NCI-H2171 (cell line): ENCODE results near the gene CTSW.

Experiments used
- DNase-seq: peaks from one replicate; lab custom pipeline; 2025; lab: John Stamatoyannopoulos, UW

Gene CTSW

DNA sequence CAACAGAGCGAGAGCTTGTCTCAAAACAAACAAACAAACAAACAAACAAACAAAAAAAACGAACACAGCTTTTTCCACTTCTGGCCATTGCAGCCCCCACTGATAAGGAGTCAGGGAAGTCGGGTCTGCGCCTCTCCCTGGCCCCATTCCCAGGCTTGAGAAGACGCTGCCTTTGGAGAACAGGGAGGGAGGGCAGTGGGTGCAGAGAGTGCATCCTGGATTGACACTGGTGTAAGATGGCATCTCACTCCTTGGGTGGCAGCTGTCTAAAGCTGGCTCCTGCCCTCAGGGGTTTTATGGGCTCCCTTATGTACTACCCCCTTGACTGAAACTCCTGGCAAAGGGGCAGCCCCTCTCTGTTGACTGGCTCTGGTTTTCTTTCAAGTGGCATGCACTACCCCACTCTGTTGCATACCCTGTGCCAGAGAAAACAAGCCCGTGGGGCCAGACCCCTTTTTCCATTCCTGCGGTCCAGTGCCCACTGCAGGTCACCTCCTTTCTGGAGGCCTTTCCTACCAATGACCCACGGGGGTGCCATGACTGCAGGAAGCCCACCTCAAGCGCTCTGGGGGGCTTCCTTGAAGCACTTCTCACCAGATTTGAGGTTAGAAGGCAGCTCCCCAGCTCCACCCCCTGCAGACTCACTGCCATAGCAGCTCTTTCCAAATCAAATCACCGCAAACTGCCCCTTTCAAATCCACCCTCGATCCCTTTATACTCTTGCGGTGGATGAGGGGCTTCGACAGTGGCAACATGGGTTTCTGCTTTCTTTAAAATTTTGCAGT, 52.3 kb downstream of the CTSW start:
- no peak for DNase-seq

DNA sequence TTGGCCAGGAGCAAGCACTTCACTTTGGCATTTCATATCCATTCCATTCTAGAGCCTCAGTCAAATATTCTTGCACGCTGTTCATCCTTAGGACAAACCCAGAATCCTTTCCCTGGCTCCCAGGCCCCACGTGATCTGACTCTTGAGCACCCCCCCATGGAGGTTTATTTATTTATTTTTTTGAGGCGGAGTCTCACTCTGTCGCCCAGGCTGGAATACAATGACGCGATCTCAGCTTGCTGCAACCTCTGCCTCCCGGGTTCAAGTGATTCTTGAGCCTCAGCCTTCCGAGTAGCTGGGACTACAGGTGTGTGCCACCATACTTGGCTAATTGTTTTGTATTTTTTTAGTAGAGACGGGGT, 52.9 kb downstream of the CTSW start:
- no peak for DNase-seq
